Erythroblast (primary cell): ENCODE results near the gene PHRF1.

Source experiments
- GATA1 ChIP-seq: IDR thresholded peaks from 2 replicates; pipeline ENCODE4 v1.6.1; 2011; ENCODE audit warnings: low read depth, mild to moderate bottlenecking, control low read depth, low read length, moderate library complexity
- POLR2A ChIP-seq: IDR thresholded peaks from 2 replicates; pipeline ENCODE4 v1.6.1; 2011; ENCODE audit warnings: mild to moderate bottlenecking, low read length

GRCh38 chr11:568306-569157 lies 7.7 kb upstream of the PHRF1 start:
- TF ChIP-seq POLR2A (peak; percentile 62), GATA1 (no peak)
